ENCODE measurements around the gene FNIP1. TPM values are rescaled to one million over a fixed set of nuclear protein-coding genes. Genes with fewer than 3 reads are reported as not detected.

FNIP1 gene
- total and polyA plus RNA-seq, 2 of the 8 experiments (the other 6 are each of a cell fraction or from before 2014, with no cell fraction given), result 3.5 to 17.3 TPM

GRCh38 chr5:131747180-131748105 is 49.4 kb downstream of the FNIP1 start:
- FAIRE-seq, result no peak
- POLR2A ChIA-PET (ENCODE audit: partially characterized antibody), result no interaction called here
- TF ChIP-seq CREB1 (IDR thresholded peaks at IDR 0.05), result no peak
- TF ChIP-seq CHD1 (IDR thresholded peaks at IDR 0.05; ENCODE audit: low read depth, low read length), result no peak
- TF ChIP-seq CTBP2 (IDR thresholded peaks at IDR 0.05; ENCODE audit: borderline replicate concordance, insufficient read depth, insufficient read length, low read length), result no peak
- TF ChIP-seq TEAD4 (IDR thresholded peaks at IDR 0.05; ENCODE audit: low read depth, low read length), result no peak
- TF ChIP-seq SRF (IDR thresholded peaks at IDR 0.05; ENCODE audit: low read depth, low read length), result no peak
- no peak for TF ChIP-seq CBX8 (IDR thresholded peaks at IDR 0.05; ENCODE audit: borderline replicate concordance, low read depth, low read length)
- TF ChIP-seq EGR1 (IDR thresholded peaks at IDR 0.05; ENCODE audit: borderline replicate concordance, low read depth, low read length), result no peak
- no peak for TF ChIP-seq RFX5 (IDR thresholded peaks at IDR 0.05; ENCODE audit: borderline replicate concordance, low read depth, low read length)
- no peak for TF ChIP-seq SUZ12 (IDR thresholded peaks at IDR 0.05; ENCODE audit: low read length)
- TF ChIP-seq ZNF274 (IDR thresholded peaks at IDR 0.05; ENCODE audit: borderline replicate concordance, extremely low read depth, low read length), result no peak
- TF ChIP-seq EZH2 (IDR thresholded peaks at IDR 0.05; ENCODE audit: low read depth, low read length, severe bottlenecking), result no peak
- TF ChIP-seq POU5F1 (IDR thresholded peaks at IDR 0.05; ENCODE audit: low read depth, low read length), result no peak
- TF ChIP-seq GTF2F1 (IDR thresholded peaks at IDR 0.05; ENCODE audit: borderline replicate concordance, low read depth, low read length), result no peak

More at GRCh38 chr5:131747180-131748105, 49.4 kb downstream of the FNIP1 start:
- Histone ChIP-seq H4K8ac (ENCODE audit: extremely low read depth, insufficient read depth, low read length) (no peak overlapping the region), H3K36me3 (ENCODE audit: control insufficient read depth in 2 of 4, insufficient read depth in 4 of 4, low read length in 3 of 4) (peaks cover 0 to 5% (median 0%) of the 10 kb centered on the region in 4 experiments; a peak in 1 of 8 replicates), H4K20me1 (replicated peaks in 1 of 2; ENCODE audit: control insufficient read depth in 1 of 2, insufficient read depth in 2 of 2, low read length in 2 of 2) (peaks cover 0 to 3% of the 10 kb centered on the region in 2 experiments), H2BK20ac (ENCODE audit: low read length) (no peak overlapping the region), H3K4me2 (ENCODE audit: insufficient read depth in 1 of 2, low read depth in 2 of 2, low read length in 2 of 2) (no peak overlapping the region), H3K23me2 (ENCODE audit: low read depth, low read length) (no peaks in the 10 kb centered on the region; the same call in 1 of the 2 replicates), H3K4me3 (ENCODE audit: extremely low read depth in 1 of 4, insufficient read depth in 2 of 4, low read depth in 3 of 4, low read length in 4 of 4) (no peak overlapping the region), H3K4me1 (replicated peaks in 1 of 4; ENCODE audit: control insufficient read depth in 3 of 4, insufficient read depth in 4 of 4, low read length in 3 of 4) (no peaks in the 10 kb centered on the region), H2BK5ac (ENCODE audit: low read depth, low read length) (no peak overlapping the region), H2BK12ac (ENCODE audit: low read depth, low read length) (no peak overlapping the region), H2BK15ac (ENCODE audit: low read length) (no peak overlapping the region), H4K91ac (replicated peaks; ENCODE audit: insufficient read length, low read length) (no peak overlapping the region), H3K9ac (replicated peaks in 1 of 4; ENCODE audit: extremely low read depth in 1 of 4, low read depth in 3 of 4, low read length in 3 of 4) (no peak overlapping the region), H3K79me2 (ENCODE audit: control insufficient read depth in 1 of 2, insufficient read depth in 2 of 2, low read length in 2 of 2) (peaks cover 0 to 19% of the 10 kb centered on the region in 2 experiments; a peak in 2 of 4 replicates), H3K79me1 (ENCODE audit: low read depth, low read length) (peaks cover 2% of the 10 kb centered on the region; the same call in 1 of the 2 replicates), H3K56ac (replicated peaks; ENCODE audit: insufficient read length, low read depth, low read length) (no peak overlapping the region), H3K9me3 (ENCODE audit: insufficient read depth in 2 of 2, low read depth in 1 of 2, low read length in 1 of 2) (no peaks in the 10 kb centered on the region), H3K27ac (ENCODE audit: low read depth, low read length) (no peak overlapping the region), H3K4ac (replicated peaks; ENCODE audit: insufficient read length, low read depth, low read length) (no peak overlapping the region), H2BK120ac (replicated peaks; ENCODE audit: low read depth, low read length) (no peak overlapping the region), H2AFZ (ENCODE audit: low read length) (no peak overlapping the region), H3K14ac (ENCODE audit: insufficient read length) (no peak overlapping the region), H3K27me3 (replicated peaks in 1 of 4; ENCODE audit: control insufficient read depth in 3 of 4, extremely low read depth in 1 of 4, insufficient read depth in 3 of 4, low read length in 3 of 4) (no peaks in the 10 kb centered on the region), H3K18ac (ENCODE audit: extremely low read depth, low read length) (no peak overlapping the region), H3K23ac (ENCODE audit: insufficient read length) (no peak overlapping the region), H4K5ac (ENCODE audit: insufficient read length, low read depth, low read length) (no peak overlapping the region), H2AK5ac (ENCODE audit: low read depth, low read length) (no peak overlapping the region)
- no peak for DNase-seq (ENCODE audit: low read depth in 1 of 2, low spot score in 2 of 2)
- CTCF ChIA-PET (ENCODE audit: partially characterized antibody), result no interaction called here
- 88% methylated on average over 6 of the region's 6 CpGs; no CpG with 5 or more reads in 1 of the 2 experiments for WGBS, 2 experiments (ENCODE audit: extremely low coverage in 1 of 2, insufficient coverage in 1 of 2, insufficient read length in 1 of 2, insufficient replicate concordance in 2 of 2, low coverage in 1 of 2, low lambda C conversion rate in 2 of 2, missing lambda C conversion rate in 1 of 2)
